HG03045 (cell line): Measurements from ENCODE around the gene C1S.

Experiments
- ATAC-seq: cut with Tn5 transposase; IDR thresholded peaks from one replicate; pipeline ENCODE4 v1.9.1; 2021; ENCODE audit warnings: mild to moderate bottlenecking, moderate library complexity; ENCODE audit not compliant: unreplicated experiment

Gene C1S

GRCh38 chr12:7075518-7075917, 15.0 kb downstream of the C1S start:
- no peak for ATAC-seq

- ATAC-seq: no peak
Observed at GRCh38 chr12:7075939-7076338, 15.4 kb downstream of the C1S start.

DNA sequence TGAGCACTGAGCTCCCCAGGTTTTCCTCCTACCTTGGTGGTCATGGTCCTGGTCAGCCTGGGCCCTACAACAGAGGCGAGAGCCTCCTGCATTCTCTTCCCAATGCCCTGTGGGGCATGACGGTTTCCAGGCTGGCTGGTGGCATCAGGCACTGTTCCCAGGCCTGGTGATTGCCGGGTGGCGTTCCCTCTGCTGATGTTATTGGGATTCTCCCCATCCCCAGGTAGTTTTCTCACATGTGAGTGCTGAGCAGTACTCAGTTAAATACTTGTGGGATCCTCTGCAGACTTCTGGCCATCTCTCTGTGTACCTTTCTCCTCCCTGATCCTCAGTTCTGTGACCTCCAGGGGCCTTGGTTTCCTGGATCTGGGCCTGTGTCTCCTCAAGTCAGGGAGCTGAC, 16.0 kb downstream of the C1S start:
- no peak for ATAC-seq

DNA sequence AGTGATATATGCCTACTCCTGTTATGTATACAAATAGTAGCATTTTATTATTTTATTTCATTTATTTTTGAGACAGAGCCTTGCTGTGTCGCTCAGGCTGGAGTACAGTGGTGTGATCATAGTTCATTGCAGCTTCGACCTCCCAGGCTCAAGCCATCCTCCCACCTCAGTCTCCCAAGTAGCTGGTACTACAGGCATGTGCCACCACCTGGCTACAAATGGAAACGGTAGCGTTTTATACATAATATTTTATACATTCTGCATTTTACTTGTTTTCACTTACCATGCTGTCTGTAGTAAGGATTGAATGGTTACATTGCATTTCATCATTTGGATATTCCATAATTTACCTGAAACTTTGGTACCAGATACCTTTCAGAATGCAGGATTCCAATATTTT, 17.6 kb downstream of the C1S start:
- no peak for ATAC-seq

DNA sequence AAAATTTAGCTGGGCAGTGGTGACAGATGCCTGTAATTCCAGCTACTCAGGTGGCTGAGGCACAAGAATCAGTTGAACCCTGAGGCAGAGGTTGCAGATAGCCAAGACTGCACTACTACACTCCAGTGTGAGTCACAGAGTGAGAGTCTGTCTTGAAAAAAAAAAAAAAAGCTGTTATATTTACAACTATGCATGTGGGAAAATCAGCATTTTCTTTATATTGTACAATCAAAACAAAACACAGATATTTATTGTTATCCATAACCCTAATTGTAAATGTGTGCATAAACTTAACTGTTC, 19.3 kb downstream of the C1S start:
- no peak for ATAC-seq

- ATAC-seq: no peak
Observed at GRCh38 chr12:7081037-7081436, 20.5 kb downstream of the C1S start.

DNA sequence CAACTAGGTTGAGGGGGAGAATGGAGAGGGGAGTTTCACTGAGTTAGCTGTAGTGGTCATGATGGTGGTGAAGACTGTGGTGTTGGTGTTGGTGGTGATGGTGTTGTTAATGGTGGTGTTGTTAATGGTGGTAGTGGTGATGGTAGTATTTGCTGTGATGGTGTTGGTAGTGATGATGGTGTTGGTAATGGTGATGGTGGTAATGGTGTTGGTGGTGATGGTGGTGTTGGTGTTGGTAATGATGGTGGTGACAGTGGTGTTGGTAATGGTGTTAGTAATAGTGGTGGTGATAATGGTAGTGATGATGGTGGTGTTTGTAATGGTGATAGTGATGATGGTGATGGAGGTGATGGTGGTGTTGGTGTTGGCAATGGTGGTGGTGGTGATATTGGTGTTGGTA, 22.6 kb downstream of the C1S start:
- ATAC-seq: no peak

- no peak for ATAC-seq
Observed at GRCh38 chr12:7089196-7089871, 28.8 kb downstream of the C1S start.

- no peak for ATAC-seq
Observed at GRCh38 chr12:7090222-7090998, 29.9 kb downstream of the C1S start.

- no peak for ATAC-seq
Observed at GRCh38 chr12:7091171-7091570, 30.7 kb downstream of the C1S start.

DNA sequence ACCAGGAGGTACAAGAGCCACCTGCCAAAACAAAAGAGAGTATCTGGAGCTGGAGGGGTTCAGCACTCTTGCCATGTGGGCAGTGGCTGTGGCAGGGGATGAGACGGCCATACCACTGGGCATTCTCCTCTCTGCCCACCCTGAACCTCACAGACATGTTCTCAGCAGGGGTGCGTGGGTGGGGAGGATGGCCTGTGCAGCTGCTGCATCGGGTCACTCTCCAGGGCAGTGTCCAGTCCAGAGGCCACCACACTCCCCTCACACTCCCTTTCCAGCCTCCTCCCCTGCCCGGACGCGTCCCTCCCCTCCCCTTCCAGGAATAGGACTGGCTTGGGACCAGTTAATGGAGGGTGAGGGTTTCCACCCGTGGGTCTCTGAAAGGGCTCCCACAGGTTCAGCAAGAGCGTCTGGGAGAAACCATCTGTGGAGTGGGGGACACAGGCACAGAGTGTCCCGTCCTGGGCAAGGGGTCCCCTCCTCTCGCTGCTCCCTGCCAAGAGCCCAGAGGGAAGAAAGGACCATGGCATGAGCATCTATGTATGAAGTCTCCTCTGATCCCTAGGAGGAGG, 31.2 kb downstream of the C1S start:
- ATAC-seq: no peak

GRCh38 chr12:7092229-7092985, 31.9 kb downstream of the C1S start, which contains the start of gene C1R:
Gene C1R (minus strand): TSS chr12:7092445. CDS start chr12:7092388, 57 bp downstream.
- no peak for ATAC-seq

DNA sequence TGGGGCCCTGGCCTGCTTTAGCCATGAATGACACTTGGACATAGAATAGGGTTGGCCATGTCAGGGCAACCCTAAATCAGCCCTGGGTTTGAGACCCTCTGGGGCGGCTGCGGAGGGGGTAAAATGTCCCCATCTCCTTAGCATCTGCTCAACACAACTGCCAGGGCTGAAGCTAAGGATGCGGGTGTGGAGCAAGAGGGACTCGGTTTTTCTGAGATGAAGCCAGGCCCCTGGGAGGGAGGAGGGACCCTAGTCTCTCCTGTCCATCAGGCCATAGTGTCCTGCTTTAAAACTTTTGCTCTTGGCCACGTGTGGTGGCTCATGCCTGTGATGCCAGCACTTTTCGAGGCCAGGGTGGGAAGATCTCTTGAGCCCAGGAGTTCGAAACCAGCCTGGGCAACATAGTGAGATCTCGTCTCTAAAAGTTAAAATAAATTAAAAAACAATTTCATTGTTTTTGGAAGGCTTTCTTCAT, 32.5 kb downstream of the C1S start:
- ATAC-seq: no peak

- ATAC-seq: no peak
Observed at GRCh38 chr12:7093486-7093885, 33.0 kb downstream of the C1S start.

DNA sequence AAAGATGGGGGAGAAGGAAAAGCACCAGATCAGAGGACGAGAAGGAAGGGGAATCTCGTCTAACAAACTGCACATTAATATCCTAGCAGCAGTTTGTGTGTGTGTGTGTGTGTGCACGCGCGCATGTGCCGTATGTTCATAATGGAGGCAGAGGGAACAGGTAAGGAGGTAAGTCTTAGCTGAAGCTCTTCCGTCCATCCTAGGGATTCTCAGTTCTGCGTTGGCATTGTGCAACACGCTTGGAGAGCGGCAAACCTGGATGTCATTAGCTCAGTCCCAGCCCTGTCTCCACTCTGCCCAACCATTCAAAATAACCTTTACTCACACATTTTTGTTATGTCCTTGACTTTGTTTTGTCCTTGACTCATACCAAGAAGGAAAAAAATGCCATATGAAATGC, 33.4 kb downstream of the C1S start:
- no peak for ATAC-seq

DNA sequence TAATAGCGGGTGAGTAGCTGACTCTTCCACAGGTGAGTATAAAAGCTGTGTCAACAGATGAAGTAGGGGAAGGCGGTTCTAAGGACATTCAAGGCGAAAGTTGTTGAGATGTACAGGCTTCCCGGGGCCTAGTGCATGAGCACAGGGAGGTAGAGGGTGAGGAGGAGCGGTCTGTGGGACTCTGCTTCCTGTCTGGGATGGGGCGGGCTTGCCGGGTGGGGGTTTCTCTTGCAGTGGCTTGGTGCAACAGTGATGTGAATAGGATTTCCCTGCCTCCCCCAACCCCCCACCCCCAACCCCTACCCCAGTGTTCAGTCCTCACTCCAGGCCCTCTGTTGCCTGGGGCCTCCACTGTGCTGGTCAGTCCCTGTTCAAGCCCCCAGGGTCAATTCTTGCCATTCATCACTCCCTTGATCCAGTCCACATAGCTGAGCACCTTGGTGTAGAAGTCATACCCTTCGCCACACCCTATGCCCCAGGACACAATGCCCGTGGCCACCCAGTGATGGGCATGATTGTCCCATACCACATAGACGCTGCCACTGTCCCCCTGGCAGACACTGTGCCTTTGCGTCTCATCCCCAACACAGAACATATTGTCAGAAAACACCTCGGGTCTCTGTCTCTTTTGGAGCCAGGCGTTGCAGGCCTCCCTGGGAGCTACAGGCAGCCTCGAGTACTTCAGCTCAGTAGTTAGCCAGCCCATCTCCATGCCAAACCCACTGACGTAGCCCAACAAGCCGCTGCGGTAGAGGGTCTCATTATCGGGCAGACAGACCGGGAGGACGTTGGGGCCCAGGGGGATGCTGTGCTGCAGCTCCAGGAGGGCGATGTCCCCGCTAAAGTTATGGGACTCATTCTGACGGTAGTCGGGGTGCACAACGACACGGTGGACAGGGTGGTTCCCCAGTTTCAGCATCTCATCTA, 35.8 kb downstream of the C1S start:
- ATAC-seq: no peak

DNA sequence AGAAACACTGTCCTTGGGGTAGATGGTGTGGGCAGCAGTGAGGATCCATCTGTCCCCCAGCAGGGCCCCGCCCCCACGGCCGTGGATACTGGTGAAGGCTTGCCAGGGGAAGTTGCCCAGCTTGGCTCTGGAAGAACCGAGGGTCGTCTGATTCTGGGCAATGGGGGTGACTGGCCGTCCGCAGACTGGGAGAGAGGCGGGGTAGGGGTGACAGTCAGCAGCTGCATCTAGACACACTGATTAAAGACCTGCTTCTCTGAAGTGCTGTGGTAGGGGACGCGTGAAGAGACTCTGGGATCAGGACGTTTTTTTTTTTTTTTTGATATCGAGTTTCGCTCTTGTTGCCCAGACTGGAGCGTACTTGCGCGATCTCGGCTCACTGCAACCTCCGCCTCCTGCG, 36.5 kb downstream of the C1S start:
- ATAC-seq: no peak

DNA sequence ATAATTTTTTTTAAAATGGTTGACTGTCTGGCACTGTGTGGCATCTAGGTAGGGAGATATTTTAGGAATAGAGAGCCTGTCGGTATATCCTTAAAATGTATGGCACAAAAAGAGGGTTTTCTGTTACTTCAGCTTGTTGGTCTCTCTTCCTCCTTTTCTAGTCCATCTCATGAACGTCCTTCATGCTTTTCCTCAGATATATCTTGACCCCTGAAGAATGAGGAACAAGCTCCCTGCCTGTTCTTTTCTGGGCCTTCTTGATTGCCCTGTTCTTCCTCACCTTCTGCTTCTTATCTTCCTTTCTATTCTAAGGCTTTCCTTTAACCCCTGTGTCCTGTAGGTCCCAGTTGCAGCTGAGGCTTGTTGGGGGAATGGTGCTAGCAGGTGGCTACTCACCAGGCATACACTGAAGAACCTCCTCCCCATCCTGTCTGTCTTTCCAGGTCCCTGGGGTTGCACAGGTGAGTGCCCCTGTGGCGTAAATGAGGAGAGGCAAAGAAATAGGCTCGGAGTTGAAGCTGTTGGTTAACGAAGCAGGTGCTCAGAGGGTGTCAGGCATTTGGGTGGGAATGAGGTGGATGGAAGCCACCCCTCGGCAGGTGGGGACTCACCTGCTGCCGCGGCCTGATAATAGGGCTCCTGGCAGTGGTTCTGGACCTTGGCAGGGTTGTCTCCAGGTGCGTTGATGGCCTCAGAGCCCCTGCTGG, 38.9 kb downstream of the C1S start:
- no peak for ATAC-seq

DNA sequence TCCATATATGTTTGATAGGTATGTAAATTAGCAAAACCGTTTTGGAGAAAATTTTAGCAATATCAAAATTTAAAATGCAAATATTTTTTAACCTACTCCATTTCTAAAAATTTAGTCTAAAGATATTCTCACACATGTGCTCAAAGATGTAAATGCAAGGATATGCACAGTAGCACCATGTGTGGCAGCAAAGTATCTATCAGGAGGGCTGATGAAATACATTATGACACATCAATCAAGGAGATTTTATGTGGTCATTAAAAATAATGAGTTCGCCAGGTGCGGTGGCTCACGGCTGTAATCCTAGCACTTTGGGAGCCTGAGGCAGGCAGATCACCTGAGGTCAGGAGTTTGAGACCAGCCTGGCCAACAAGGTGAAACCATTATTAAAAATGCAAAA, 39.7 kb downstream of the C1S start:
- no peak for ATAC-seq
